ENCODE data around the gene MIER2.
"Not testable (repeated sequence)": the region's sequence is repeated elsewhere in the genome, so short reads cannot be mapped to it uniquely, and the experiment has no call there.

MIER2 gene

DNA sequence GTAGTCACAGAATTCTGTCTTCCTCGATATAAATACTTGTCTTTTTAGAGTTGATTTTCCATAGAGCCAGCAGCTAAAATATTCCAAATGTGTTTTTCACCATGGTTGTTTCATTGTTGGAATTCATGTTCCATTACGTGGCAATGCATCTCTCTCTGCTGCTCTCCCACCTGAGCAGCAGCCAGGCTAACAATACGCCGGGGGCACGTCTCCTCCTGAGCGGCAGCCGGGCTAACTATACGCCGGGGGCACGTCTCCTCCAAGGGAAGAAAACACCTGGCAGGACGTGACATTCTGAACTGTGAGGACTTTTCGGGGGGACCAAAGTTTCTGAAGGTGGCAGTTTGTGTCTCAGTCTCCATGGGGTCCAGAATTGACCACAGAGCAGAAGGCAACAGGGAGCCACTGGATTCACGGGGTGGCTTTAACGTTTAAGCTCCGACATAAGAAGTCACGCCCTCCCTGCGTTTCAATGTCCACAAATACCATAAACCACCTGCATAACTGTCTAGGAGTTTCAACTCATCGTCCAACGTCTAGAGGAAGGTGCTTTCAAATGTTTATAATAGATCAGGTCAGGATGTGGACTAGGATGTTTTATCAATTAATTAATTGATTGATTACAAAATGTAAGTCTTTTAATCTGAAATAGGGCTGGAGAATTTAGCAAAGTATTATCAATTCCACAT is 68.5 kb downstream of the MIER2 start:
- H3K27me3 ChIP-seq (ENCODE audit: insufficient read depth, low read depth, severe bottlenecking): no peaks in the 10 kb centered on the region
- H3K36me3 ChIP-seq: no peaks in the 10 kb centered on the region
- no peaks in the 10 kb centered on the region for H3K9me3 ChIP-seq (ENCODE audit: severe bottlenecking)
- no peak overlapping the region for H3K4me3 ChIP-seq (ENCODE audit: low read depth, low read length)
- TF ChIP-seq, protein P1, sequence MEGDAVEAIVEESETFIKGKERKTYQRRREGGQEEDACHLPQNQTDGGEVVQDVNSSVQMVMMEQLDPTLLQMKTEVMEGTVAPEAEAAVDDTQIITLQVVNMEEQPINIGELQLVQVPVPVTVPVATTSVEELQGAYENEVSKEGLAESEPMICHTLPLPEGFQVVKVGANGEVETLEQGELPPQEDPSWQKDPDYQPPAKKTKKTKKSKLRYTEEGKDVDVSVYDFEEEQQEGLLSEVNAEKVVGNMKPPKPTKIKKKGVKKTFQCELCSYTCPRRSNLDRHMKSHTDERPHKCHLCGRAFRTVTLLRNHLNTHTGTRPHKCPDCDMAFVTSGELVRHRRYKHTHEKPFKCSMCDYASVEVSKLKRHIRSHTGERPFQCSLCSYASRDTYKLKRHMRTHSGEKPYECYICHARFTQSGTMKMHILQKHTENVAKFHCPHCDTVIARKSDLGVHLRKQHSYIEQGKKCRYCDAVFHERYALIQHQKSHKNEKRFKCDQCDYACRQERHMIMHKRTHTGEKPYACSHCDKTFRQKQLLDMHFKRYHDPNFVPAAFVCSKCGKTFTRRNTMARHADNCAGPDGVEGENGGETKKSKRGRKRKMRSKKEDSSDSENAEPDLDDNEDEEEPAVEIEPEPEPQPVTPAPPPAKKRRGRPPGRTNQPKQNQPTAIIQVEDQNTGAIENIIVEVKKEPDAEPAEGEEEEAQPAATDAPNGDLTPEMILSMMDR (IDR thresholded peaks at IDR 0.05; ENCODE audit: low read depth, low read length): no peak
- H3K27ac ChIP-seq: no peak overlapping the region
- DNase-seq: no peak

- H3K36me3 ChIP-seq: no peaks in the 10 kb centered on the region
- DNase-seq: no peak
- H3K9me3 ChIP-seq (ENCODE audit: severe bottlenecking): no peaks in the 10 kb centered on the region
- TF ChIP-seq, protein P1 (IDR thresholded peaks at IDR 0.05; ENCODE audit: low read depth, low read length): no peak
- H3K4me3 ChIP-seq (ENCODE audit: low read depth, low read length): no peak overlapping the region
- H3K27ac ChIP-seq: no peak overlapping the region
- H3K27me3 ChIP-seq (ENCODE audit: insufficient read depth, low read depth, severe bottlenecking): no peaks in the 10 kb centered on the region
Observed at GRCh38 chr19:275000-275399, 69.6 kb downstream of the MIER2 start.

- Histone ChIP-seq H3K9me3 (ENCODE audit: severe bottlenecking) (no peaks in the 10 kb centered on the region), H3K36me3 (no peaks in the 10 kb centered on the region), H3K27ac (no peak overlapping the region), H3K27me3 (ENCODE audit: insufficient read depth, low read depth, severe bottlenecking) (no peaks in the 10 kb centered on the region), H3K4me3 (ENCODE audit: low read depth, low read length) (no peak overlapping the region)
- TF ChIP-seq, protein P1 (IDR thresholded peaks at IDR 0.05; ENCODE audit: low read depth, low read length): no peak
- DNase-seq: no peak
Observed at GRCh38 chr19:273393-273792, 71.2 kb downstream of the MIER2 start.

DNA sequence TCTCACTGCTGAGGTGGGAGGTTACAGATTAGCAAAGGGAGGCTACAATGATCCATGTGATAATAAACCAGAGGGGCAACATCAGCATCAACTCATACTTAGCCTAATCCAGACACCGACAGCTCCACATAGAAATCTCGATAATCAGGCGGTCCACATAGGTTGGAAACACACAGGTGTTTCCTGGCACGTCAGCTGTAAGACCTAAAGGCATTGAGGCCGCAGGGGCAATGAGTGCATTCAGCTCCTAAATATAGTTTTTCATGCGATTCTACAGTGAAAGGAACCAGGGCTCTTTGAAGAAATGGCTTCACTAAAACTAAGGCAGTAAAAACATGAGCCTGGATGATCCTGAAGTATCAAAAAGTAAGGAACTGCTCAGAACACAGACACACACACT is 72.7 kb downstream of the MIER2 start:
- no peak for DNase-seq
- no peak overlapping the region for H3K27ac ChIP-seq
- no peaks in the 10 kb centered on the region for H3K9me3 ChIP-seq (ENCODE audit: severe bottlenecking)
- no peak overlapping the region for H3K4me3 ChIP-seq (ENCODE audit: low read depth, low read length)
- H3K36me3 ChIP-seq: no peaks in the 10 kb centered on the region
- H3K27me3 ChIP-seq (ENCODE audit: insufficient read depth, low read depth, severe bottlenecking): no peaks in the 10 kb centered on the region
- TF ChIP-seq, protein P1 (IDR thresholded peaks at IDR 0.05; ENCODE audit: low read depth, low read length): no peak

DNA sequence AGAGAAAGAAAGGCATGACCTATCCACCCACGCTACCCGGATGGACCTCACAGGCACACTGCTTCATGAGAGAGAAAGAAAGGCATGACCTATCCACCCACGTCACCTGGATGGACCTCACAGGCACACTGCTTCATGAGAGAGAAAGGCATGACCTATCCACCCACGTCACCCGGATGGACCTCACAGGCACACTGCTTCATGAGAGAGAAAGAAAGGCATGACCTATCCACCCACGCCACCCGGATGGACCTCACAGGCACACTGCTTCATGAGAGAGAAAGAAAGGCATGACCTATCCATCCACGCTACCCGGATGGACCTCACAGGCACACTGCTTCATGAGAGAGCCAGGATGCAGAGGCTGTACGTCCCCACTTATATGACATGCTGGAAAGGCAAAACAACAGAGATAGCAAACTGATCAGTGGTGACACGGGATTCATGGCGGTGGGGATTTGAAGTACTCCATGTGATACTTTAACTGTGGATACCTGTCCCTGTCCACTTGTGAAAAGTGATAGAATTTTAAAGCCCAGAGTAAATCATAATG is 73.8 kb downstream of the MIER2 start:
- H3K4me3 ChIP-seq (ENCODE audit: low read depth, low read length); H3K27ac ChIP-seq; H3K27me3 ChIP-seq (ENCODE audit: insufficient read depth, low read depth, severe bottlenecking); H3K9me3 ChIP-seq (ENCODE audit: severe bottlenecking); H3K36me3 ChIP-seq; DNase-seq: not testable (repeated sequence)

DNA sequence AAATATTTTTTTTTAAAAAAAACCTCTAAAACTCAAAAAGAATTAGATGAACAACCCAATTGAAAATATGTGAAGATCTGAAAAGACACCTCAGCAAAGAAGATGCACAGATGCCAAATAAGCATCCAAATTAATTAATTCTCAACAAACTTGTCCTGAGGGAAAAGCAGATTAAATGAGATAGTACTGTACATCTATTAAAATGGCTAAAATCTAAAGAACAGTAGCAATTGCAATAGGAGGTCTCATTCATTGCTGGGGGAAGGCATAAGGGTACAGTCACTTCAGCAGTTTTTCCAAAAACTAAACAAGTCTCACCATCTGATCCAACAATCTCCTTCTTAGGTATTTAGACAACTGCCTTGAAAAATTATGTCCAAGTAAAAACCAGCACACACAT is 75.4 kb downstream of the MIER2 start:
- Histone ChIP-seq H3K9me3 (ENCODE audit: severe bottlenecking) (no peaks in the 10 kb centered on the region), H3K27ac (no peak overlapping the region), H3K27me3 (ENCODE audit: insufficient read depth, low read depth, severe bottlenecking) (no peaks in the 10 kb centered on the region), H3K36me3 (no peaks in the 10 kb centered on the region), H3K4me3 (ENCODE audit: low read depth, low read length) (no peak overlapping the region)
- TF ChIP-seq, protein P1 (IDR thresholded peaks at IDR 0.05; ENCODE audit: low read depth, low read length): no peak
- DNase-seq: no peak

Measured in WERI-Rb-1 (cell line).